HepG2 (cell line): ENCODE measurements around the gene ZBTB7A. TPM values are rescaled to one million over a fixed set of nuclear protein-coding genes. Genes with fewer than 3 reads are reported as not detected.

ENCODE experiments used
- ADNP ChIP-seq: sonication (generic); formaldehyde crosslinking; IDR thresholded peaks from 2 replicates; pipeline ENCODE4 v1.4.0; 2020; ENCODE audit warnings: missing genetic modification reagents
- AKNA ChIP-seq: sonication (generic); formaldehyde crosslinking; IDR thresholded peaks from 2 replicates; pipeline ENCODE4 v1.4.0; 2020; ENCODE audit warnings: missing genetic modification reagents, borderline replicate concordance
- IRX3 ChIP-seq: sonication (generic); formaldehyde crosslinking; IDR thresholded peaks from 2 replicates; pipeline ENCODE4 v1.8.1; 2023; ENCODE audit warnings: mild to moderate bottlenecking, low read depth, missing genetic modification reagents, borderline replicate concordance
- LCORL ChIP-seq, 2 experiments: fragments of 450-650 bp in 1 of 2; sonication (generic) in 1 of 2; formaldehyde crosslinking in 1 of 2; IDR thresholded peaks; 2 replicates each; pipeline versions ENCODE4 v1.5.0 to v1.6.1; 2017 to 2020; ENCODE audit warnings: antibody characterized with exemption in 1 of 2, missing genetic modification reagents in 1 of 2
- MAFF ChIP-seq: IDR thresholded peaks from 2 replicates; pipeline ENCODE4 v1.6.1; 2011; ENCODE audit warnings: low read depth, low read length, improper control_type of control experiment
- NCOR1 ChIP-seq: fragments of 200-600 bp; sonication (generic); IDR thresholded peaks from 2 replicates; pipeline ENCODE4 v1.7.0; 2017; ENCODE audit warnings: antibody characterized with exemption, low read length, borderline replicate concordance
- NR2F2 ChIP-seq: IDR thresholded peaks from 2 replicates; pipeline ENCODE4 v1.6.1; 2012; ENCODE audit warnings: low read depth, inconsistent platforms, borderline replicate concordance
- ZBTB14 ChIP-seq: sonication (generic); formaldehyde crosslinking; IDR thresholded peaks from 2 replicates; pipeline ENCODE4 v1.4.0; 2020; ENCODE audit warnings: missing genetic modification reagents
- ZNF180 ChIP-seq: sonication (generic); formaldehyde crosslinking; IDR thresholded peaks from 2 replicates; pipeline ENCODE4 v1.4.0; 2020; ENCODE audit warnings: low read depth, missing genetic modification reagents, borderline replicate concordance
- ZNF326 ChIP-seq: sonication (generic); formaldehyde crosslinking; IDR thresholded peaks from 2 replicates; pipeline ENCODE4 v1.4.0; 2020; ENCODE audit warnings: missing genetic modification reagents, borderline replicate concordance
- ZNF577 ChIP-seq: sonication (generic); formaldehyde crosslinking; IDR thresholded peaks from 2 replicates; pipeline ENCODE4 v1.4.0; 2020; ENCODE audit warnings: mild to moderate bottlenecking, low read depth, missing genetic modification reagents, borderline replicate concordance
- ZNF646 ChIP-seq: sonication (generic); formaldehyde crosslinking; IDR thresholded peaks from 2 replicates; pipeline ENCODE4 v1.9.0; 2021; ENCODE audit warnings: mild to moderate bottlenecking, missing genetic modification reagents
- polyA plus RNA-seq, 8 experiments: library from polyadenylated mRNA; depleted of rRNA in 3 of 8; stranded (reverse) in 7 of 8; unstranded in 1 of 8; fragments of >200 nt; fragmentation: Illumina TruSeq in 4 of 8; extraction: Trizol in 4 of 8; gene quantifications; 2 replicates each; pipeline versions ENCODE4 v1.2.1 to v1.2.3, GENCODE V29; 2011 to 2016; ENCODE audit warnings: low read depth in 4 of 8, missing spikeins in 1 of 8, mixed read lengths in 1 of 8; ENCODE audit not compliant: insufficient read depth in 1 of 8
- total RNA-seq, 5 experiments: library from RNA; depleted of rRNA; stranded (reverse); fragments of >200 nt; fragmentation: Illumina TruSeq; extraction: Trizol; gene quantifications; 2 replicates each; pipeline ENCODE4 v1.2.3, GENCODE V29; 2016; ENCODE audit warnings: low read depth in 1 of 5

Gene ZBTB7A
- total and polyA plus RNA-seq, 2 of the 13 experiments (the other 11 are each of a cell fraction or from before 2014, with no cell fraction given), result 3.6 to 4.0 TPM

GRCh38 chr19:4007021-4007835, 59.5 kb downstream of the ZBTB7A start, which contains the start of gene PIAS4 (continued):
- TF ChIP-seq AKNA (CRISPR knock-in tag) (no peak), ZBTB14 (CRISPR knock-in tag) (peak; percentile 61), LCORL (IDR thresholded peaks at IDR 0.05) (no peak), LCORL (CRISPR knock-in tag; IDR thresholded peaks at IDR 0.05) (peak; percentile 49; the same call in 1 of the 2 replicates), ZNF180 (CRISPR knock-in tag) (no peak), IRX3 (no peak), MAFF (no peak), NCOR1 (no peak), NR2F2 (no peak), ZNF646 (CRISPR knock-in tag) (no peak), ADNP (CRISPR knock-in tag) (no peak), ZNF577 (CRISPR knock-in tag) (no peak), ZNF326 (CRISPR knock-in tag) (no peak)
